HepG2 (cell line): ENCODE data around the gene TNFRSF1B. TPM values are rescaled to one million over a fixed set of nuclear protein-coding genes. Genes with fewer than 3 reads are reported as not detected.

Experiments
- ATAC-seq: fragments of 200-7000 bp; cut with Tn5 transposase; 3 replicates; pipeline ENCODE4 v1.9.1; 2020; ENCODE audit warnings: mild to moderate bottlenecking, moderate library complexity
- BruUV-seq: library from RNA; stranded (reverse); fragments of 400-500 nt; replicated peaks from 2 replicates; lab custom pipeline; 2021; lab: Mats Ljungman, UMichigan
- CTCF ChIA-PET: fragments of 300-600 bp; formaldehyde crosslinking; extraction: SDS; loops from one replicate; lab custom pipeline; 2021; ENCODE audit warnings: low total read pairs, inconsistent platforms, low intra/inter-chr PET ratio; lab: Yijun Ruan, JAX
- POLR2A ChIA-PET: fragments of 350-600 bp; sonication (Branson Sonifier 250); formaldehyde crosslinking; loops from one replicate; lab custom pipeline; 2020; ENCODE audit warnings: antibody characterized with exemption, inconsistent platforms; lab: Yijun Ruan, JAX
- DNase-seq: peaks from one replicate; pipeline ENCODE4 v3.0.0-alpha.2; 2015; ENCODE audit warnings: low spot score
- FAIRE-seq: peaks from 3 replicates; lab custom pipeline; 2011; peaks lifted over from hg19 to GRCh38; lab: Jason Lieb, UNC
- H2AFZ ChIP-seq: one replicate; pipeline ENCODE4 v1.6.1; 2011; ENCODE audit warnings: low read length, inconsistent platforms
- H3K27ac ChIP-seq: fragments of 300-600 bp; 3 replicates; pipeline ENCODE4 v1.8.0; 2011; ENCODE audit warnings: mixed run types, mild to moderate bottlenecking, mixed read lengths, low read length, inconsistent platforms; ENCODE audit not compliant: insufficient read depth; ENCODE audit errors: extremely low read length
- H3K27me3 ChIP-seq, 2 experiments: fragments of 200-600 bp in 1 of 2; 2 replicates in 1 of 2; 3 replicates in 1 of 2; pipeline versions ENCODE4 v1.6.0 to v1.8.0; 2011; ENCODE audit warnings: low read length in 2 of 2, mild to moderate bottlenecking in 2 of 2, moderate library complexity in 2 of 2, inconsistent platforms in 1 of 2; ENCODE audit not compliant: insufficient read depth in 2 of 2, control insufficient read depth in 1 of 2
- H3K36me3 ChIP-seq, 2 experiments: fragments of 200-600 bp in 1 of 2; replicated peaks in 1 of 2; 2 replicates in 1 of 2; 3 replicates in 1 of 2; pipeline versions ENCODE4 v1.5.1 to v1.8.0; 2011; ENCODE audit warnings: low read length in 2 of 2, inconsistent platforms in 1 of 2; ENCODE audit not compliant: insufficient read depth in 2 of 2, control insufficient read depth in 1 of 2
- H3K4me1 ChIP-seq: 2 replicates; pipeline ENCODE4 v1.5.1; 2012; ENCODE audit warnings: low read length, inconsistent platforms; ENCODE audit not compliant: insufficient read depth
- H3K4me2 ChIP-seq: 2 replicates; pipeline ENCODE4 v1.6.0; 2011; ENCODE audit warnings: low read depth, low read length, inconsistent platforms
- H3K4me3 ChIP-seq, 3 experiments: fragments of 200-600 bp in 1 of 3; sonication (generic), shearing (Covaris generic) in 1 of 3; replicated peaks in 1 of 3; 2 replicates each; pipeline ENCODE4 v1.5.1; 2011 to 2016; ENCODE audit warnings: low read length in 3 of 3, inconsistent platforms in 2 of 3, low read depth in 2 of 3, mild to moderate bottlenecking in 2 of 3, control low read depth in 1 of 3, mixed read lengths in 1 of 3; ENCODE audit not compliant: insufficient read depth in 1 of 3
- H3K79me2 ChIP-seq: one replicate; pipeline ENCODE4 v1.6.1; 2011; ENCODE audit warnings: low read length, inconsistent platforms; ENCODE audit not compliant: insufficient read depth
- H3K9ac ChIP-seq: 2 replicates; pipeline ENCODE4 v1.6.0; 2011; ENCODE audit warnings: mild to moderate bottlenecking, low read depth, low read length, inconsistent platforms; ENCODE audit not compliant: insufficient read depth
- H3K9me3 ChIP-seq: 2 replicates; pipeline ENCODE4 v1.5.1; 2012; ENCODE audit warnings: mild to moderate bottlenecking, low read length
- H4K20me1 ChIP-seq: 2 replicates; pipeline ENCODE4 v1.6.0; 2011; ENCODE audit warnings: inconsistent platforms, mild to moderate bottlenecking, low read length, moderate library complexity; ENCODE audit not compliant: insufficient read depth
- CEBPB ChIP-seq: IDR thresholded peaks from 2 replicates; pipeline ENCODE4 v1.6.1; 2011; ENCODE audit warnings: low read depth, low read length, improper control_type of control experiment, borderline replicate concordance
- U2AF1 ChIP-seq: fragments of 200-400 bp; formaldehyde crosslinking; optimal IDR thresholded peaks from 2 replicates; pipeline ENCODE3; 2017; ENCODE audit warnings: mild to moderate bottlenecking, low read depth, low read length
- ZNF292 ChIP-seq: sonication (generic); formaldehyde crosslinking; IDR thresholded peaks from 2 replicates; pipeline ENCODE4 v1.8.1; 2022; ENCODE audit warnings: mild to moderate bottlenecking, low read depth, missing genetic modification reagents, borderline replicate concordance
- ZNF446 ChIP-seq: sonication (generic); formaldehyde crosslinking; IDR thresholded peaks from 2 replicates; pipeline ENCODE4 v1.5.0; 2020; ENCODE audit warnings: mild to moderate bottlenecking, missing genetic modification reagents
- ZNF629 ChIP-seq: sonication (generic); formaldehyde crosslinking; conservative IDR thresholded peaks from 2 replicates; pipeline ENCODE4 v1.5.0; 2020; ENCODE audit warnings: missing genetic modification reagents
- ZNF839 ChIP-seq: sonication (generic); formaldehyde crosslinking; IDR thresholded peaks from 2 replicates; pipeline ENCODE4 v1.4.0; 2020; ENCODE audit warnings: missing genetic modification reagents, mild to moderate bottlenecking, borderline replicate concordance
- WGBS: methylation state at CpG from one replicate; pipeline ENCODE4 v1.1.6; 2017; ENCODE audit warnings: low lambda C conversion rate; 5-methylcytosine and 5-hydroxymethylcytosine counted together
- in situ Hi-C: cut with HindIII; loops from 2 replicates; pipeline ENCODE4 v1.10.0; 2017; ENCODE audit warnings: low pct_unique_long_range_greater_than_20kb; ENCODE audit not compliant: extremely low pct_ligation_motif_present
- intact Hi-C: fragments of 100-400 bp; cut with micrococcal nuclease; formaldehyde crosslinking; loops from one replicate; pipeline ENCODE4 v1.10.0; 2022; ENCODE audit not compliant: unreplicated experiment
- polyA plus RNA-seq, 8 experiments: library from polyadenylated mRNA; depleted of rRNA in 3 of 8; stranded (reverse) in 7 of 8; unstranded in 1 of 8; fragments of >200 nt; fragmentation: Illumina TruSeq in 4 of 8; extraction: Trizol in 4 of 8; gene quantifications; 2 replicates each; pipeline versions ENCODE4 v1.2.1 to v1.2.3, GENCODE V29; 2011 to 2016; ENCODE audit warnings: low read depth in 4 of 8, missing spikeins in 1 of 8, mixed read lengths in 1 of 8; ENCODE audit not compliant: insufficient read depth in 1 of 8
- total RNA-seq, 5 experiments: library from RNA; depleted of rRNA; stranded (reverse); fragments of >200 nt; fragmentation: Illumina TruSeq; extraction: Trizol; gene quantifications; 2 replicates each; pipeline ENCODE4 v1.2.3, GENCODE V29; 2016; ENCODE audit warnings: low read depth in 1 of 5
- TF ChIP-seq, protein P1 (sequence below): sonication (generic); formaldehyde crosslinking; IDR thresholded peaks from 2 replicates; pipeline ENCODE4 v1.8.1; 2023; ENCODE audit warnings: mild to moderate bottlenecking, missing genetic modification reagents

The TNFRSF1B gene
- total and polyA plus RNA-seq, 2 of the 13 experiments (the other 11 are each of a cell fraction or from before 2014, with no cell fraction given): 0.04 to 0.11 TPM

DNA sequence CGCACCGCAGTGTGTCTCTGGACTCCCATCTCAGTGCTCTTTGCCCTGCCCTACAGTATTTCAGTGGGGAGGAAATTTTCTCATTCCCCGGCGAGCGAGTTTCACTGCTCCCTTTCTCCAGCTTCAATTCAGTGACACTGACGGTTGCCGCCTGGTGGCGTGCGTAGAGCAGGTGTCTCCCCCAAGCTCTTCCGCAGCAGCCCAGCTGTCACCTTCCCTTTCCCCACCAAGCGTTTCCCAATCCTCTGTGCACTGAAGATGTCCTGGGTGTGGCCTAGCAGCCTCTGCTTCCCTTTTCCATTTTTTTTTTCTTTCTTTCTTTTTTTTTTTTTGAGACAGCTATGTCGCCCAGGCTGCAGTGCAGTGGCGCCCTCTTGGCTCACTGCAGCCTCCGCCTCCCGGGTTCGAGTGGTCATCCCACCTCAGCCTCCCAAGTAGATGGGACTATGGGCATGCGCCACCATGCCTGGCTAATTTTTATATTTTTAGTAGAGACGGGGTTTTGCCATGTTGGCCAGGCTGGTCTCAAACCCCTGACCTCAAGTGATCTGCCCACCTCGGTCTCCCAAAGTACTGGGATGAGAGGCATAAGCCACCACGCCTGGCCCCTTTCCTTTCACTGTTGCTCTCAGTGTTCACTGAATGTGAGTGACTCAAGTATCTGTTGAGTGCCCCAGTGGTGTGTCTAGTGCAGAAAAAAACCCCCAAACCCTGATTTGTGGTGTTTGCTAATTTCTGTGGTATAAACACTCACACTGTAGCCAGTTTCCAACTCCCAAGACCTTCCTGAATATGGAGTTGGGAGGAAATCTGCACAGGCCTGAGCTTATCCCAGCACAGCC is 30.1 kb downstream of the TNFRSF1B start (continued):
- TF ChIP-seq, protein P1, sequence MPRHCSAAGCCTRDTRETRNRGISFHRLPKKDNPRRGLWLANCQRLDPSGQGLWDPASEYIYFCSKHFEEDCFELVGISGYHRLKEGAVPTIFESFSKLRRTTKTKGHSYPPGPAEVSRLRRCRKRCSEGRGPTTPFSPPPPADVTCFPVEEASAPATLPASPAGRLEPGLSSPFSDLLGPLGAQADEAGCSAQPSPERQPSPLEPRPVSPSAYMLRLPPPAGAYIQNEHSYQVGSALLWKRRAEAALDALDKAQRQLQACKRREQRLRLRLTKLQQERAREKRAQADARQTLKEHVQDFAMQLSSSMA (CRISPR knock-in tag): no peak
- TF ChIP-seq U2AF1 (no peak), ZNF446 (CRISPR knock-in tag) (no peak), ZNF839 (CRISPR knock-in tag) (no peak), CEBPB (peak; percentile 4; the same call in 1 of the 2 replicates)

DNA sequence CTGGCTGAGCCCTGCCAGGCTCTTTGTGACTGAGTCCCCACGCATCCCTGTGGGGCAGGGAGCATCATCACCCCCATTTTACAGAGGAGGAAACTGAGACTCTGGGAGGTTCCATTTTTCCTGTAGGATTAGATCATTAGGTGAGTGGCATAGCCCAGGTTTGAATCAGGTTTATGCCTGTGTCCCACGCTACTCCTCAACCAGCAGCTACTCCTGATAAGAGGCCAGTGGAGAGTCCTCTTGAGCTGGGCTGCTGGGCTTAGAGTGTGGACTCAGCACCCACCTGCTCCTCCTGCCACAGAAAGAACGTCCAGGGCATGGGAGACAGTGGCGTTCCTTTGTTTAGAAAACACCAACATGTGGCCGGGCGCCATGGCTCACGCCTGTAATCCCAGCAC is 30.7 kb downstream of the TNFRSF1B start:
- Histone ChIP-seq H3K4me2 (no peak overlapping the region), H3K27ac (no peak overlapping the region), H3K79me2 (no peaks in the 10 kb centered on the region), H3K4me1 (peaks cover 21% of the 10 kb centered on the region), H2AFZ (no peak overlapping the region), H4K20me1 (no peaks in the 10 kb centered on the region), H3K9ac (no peak overlapping the region), H3K4me3 (no peak overlapping the region), H3K9me3 (no peaks in the 10 kb centered on the region), H3K27me3 (peaks cover 3 to 8% of the 10 kb centered on the region in 2 experiments; a peak in 2 of 5 replicates), H3K36me3 (no peaks in the 10 kb centered on the region)
- TF ChIP-seq ZNF292 (CRISPR knock-in tag) (no peak), ZNF629 (CRISPR knock-in tag) (0 out of 2 replicates have a peak, but pooled peaks have one; percentile 21)
- ChIA-PET CTCF (no interaction called here), POLR2A (no interaction called here)
- WGBS: 61% methylated on average over 7 of the region's 7 CpGs
- BruUV-seq: no TSS peak
- DNase-seq: no peak
- no peak for FAIRE-seq
- in situ Hi-C loops (no loop called here), intact Hi-C loops (no loop called here)
- ATAC-seq: no peak
